Fibroblast of pulmonary artery (primary cell): ENCODE results near the gene PCDH7.

Source experiments
- DNase-seq: peaks from one replicate; pipeline ENCODE4 v3.0.0-alpha.2; 2010; ENCODE audit warnings: low read depth
- H3K4me3 ChIP-seq: replicated peaks from 2 replicates; pipeline ENCODE4 v1.5.1; 2011; ENCODE audit warnings: low read depth, mild to moderate bottlenecking, control low read depth, low read length, moderate library complexity
- CTCF ChIP-seq: IDR thresholded peaks from 2 replicates; pipeline ENCODE4 v1.5.1; 2011; ENCODE audit warnings: mild to moderate bottlenecking, control low read depth, low read length, inconsistent platforms; ENCODE audit errors: missing control alignments

The PCDH7 gene

GRCh38 chr4:30722092-30722358 is 1.9 kb downstream of the PCDH7 start:
- no peak for DNase-seq
- no peak for TF ChIP-seq CTCF
- H3K4me3 ChIP-seq: peak overlapping the region; percentile 50

- no peak for TF ChIP-seq CTCF
- peak overlapping the region; percentile 50 for H3K4me3 ChIP-seq
- DNase-seq: no peak
These were observed 2.4 kb downstream of the PCDH7 start for GRCh38 chr4:30722359-30723200.

- no peak for TF ChIP-seq CTCF
- DNase-seq: no peak
- H3K4me3 ChIP-seq: peak overlapping the region; percentile 50
These were observed 3.2 kb downstream of the PCDH7 start for GRCh38 chr4:30723201-30723955.

- no peak for TF ChIP-seq CTCF
- H3K4me3 ChIP-seq: peak overlapping the region; percentile 50
- no peak for DNase-seq
These were observed 4.1 kb downstream of the PCDH7 start for GRCh38 chr4:30724247-30724646.

- no peak for DNase-seq
- H3K4me3 ChIP-seq: peak overlapping the region; percentile 50
- TF ChIP-seq CTCF: no peak
These were observed 5.4 kb downstream of the PCDH7 start for GRCh38 chr4:30725562-30725961.

- DNase-seq: no peak
- no peak for TF ChIP-seq CTCF
These were observed 6.0 kb downstream of the PCDH7 start for GRCh38 chr4:30726090-30726675.

More at GRCh38 chr4:30726090-30726675, 6.0 kb downstream of the PCDH7 start:
- H3K4me3 ChIP-seq: peak overlapping the region; percentile 20
